GM18505 (cell line): ENCODE data around the gene SGMS1.

Experiments
- ATAC-seq: cut with Tn5 transposase; IDR thresholded peaks from one replicate; pipeline ENCODE4 v1.9.1; 2021; ENCODE audit not compliant: unreplicated experiment
- POLR2A ChIP-seq: IDR thresholded peaks from 4 replicates; pipeline ENCODE4 v1.6.1; 2011; ENCODE audit warnings: borderline replicate concordance; ENCODE audit not compliant: insufficient read depth, insufficient read length; ENCODE audit errors: extremely low read depth

SGMS1 gene

GRCh38 chr10:50625649-50626132 is 1.9 kb upstream of the SGMS1 start:
- no peak for ATAC-seq
- no peak for TF ChIP-seq POLR2A

DNA sequence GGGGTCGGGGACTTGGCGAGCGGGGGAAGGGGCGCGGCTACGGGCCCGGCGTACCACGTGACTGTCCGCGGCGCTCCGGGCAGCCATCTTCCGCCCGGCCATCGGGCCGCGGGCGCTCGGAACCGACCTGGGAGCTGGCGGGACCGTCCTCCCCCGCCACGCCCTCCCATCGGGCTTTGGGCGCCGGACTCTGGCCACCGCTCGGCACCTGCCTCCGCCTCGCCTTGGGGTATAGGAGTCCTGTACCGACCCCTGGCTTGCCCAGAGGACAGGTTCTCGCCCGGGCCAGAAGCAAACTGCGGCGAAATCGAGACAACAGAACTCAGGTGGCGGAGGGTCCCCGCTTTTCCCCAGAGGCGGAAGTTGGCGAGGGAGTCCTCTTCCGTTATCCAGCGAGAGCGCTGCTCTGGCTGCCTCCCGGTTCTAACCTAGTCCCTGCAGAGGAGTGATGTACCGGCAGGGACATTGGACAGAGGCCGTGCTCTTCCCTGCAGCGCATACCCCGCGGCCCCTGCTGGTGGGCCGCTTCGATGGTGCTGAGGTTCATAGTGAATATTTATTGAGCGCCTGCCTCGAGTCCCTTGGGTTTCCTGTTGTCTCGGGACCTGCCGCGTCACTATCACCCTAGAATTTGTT is 1.2 kb upstream of the SGMS1 start:
- peak; percentile 43 for ATAC-seq
- peak; percentile 83 for TF ChIP-seq POLR2A

DNA sequence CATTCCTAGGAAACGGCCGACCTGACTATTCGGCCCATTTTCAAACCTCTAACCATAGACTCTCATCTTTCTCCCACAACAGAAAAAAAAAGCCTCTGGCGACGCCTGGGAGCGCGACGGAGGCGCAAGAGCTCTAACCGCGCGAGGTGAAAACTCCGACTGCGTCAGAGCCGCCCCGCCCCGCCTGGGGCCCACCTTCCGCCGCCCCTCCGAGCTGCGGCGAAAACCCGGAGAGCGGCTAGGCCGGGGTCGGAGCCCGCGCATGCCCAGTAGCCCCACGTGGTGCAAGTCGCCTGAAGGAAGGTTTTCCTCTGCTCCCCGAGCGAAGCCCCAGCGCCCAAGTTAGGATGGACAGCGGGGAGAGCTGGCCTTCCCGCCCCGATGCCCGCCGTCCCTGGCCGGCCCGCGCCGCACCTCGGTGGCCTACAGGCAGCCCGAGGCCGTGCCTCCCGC is 683 bp upstream of the SGMS1 start:
- peak; percentile 52 for ATAC-seq
- TF ChIP-seq POLR2A, result no peak

GRCh38 chr10:50622706-50623662 is 772 bp downstream of the SGMS1 start:
- TF ChIP-seq POLR2A, result no peak

GRCh38 chr10:50621968-50622705 is 1.6 kb downstream of the SGMS1 start:
- TF ChIP-seq POLR2A, result no peak
- ATAC-seq, result peak; percentile 21

More at GRCh38 chr10:50622706-50623662, 772 bp downstream of the SGMS1 start:
- peak; percentile 7 for ATAC-seq

DNA sequence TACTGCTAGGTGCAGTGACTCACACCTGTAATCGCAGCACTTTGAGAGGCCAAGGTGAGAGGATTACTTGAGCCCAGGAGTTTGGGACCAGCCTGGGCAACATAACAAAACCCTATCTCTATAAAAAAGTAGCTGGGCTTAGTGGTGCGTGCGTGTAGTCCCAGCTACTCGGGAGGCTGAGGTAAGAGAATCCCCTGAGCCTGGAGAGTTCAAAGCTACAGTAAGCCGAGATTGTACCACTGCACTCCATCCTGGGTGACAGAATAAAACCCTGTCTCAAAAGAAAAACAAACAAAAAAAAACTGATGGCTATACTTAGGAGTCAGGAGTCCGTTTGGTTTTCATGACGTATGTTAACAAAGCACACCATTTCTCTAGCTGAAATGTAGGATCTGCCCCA is 2.9 kb downstream of the SGMS1 start:
- no peak for ATAC-seq
- no peak for TF ChIP-seq POLR2A

DNA sequence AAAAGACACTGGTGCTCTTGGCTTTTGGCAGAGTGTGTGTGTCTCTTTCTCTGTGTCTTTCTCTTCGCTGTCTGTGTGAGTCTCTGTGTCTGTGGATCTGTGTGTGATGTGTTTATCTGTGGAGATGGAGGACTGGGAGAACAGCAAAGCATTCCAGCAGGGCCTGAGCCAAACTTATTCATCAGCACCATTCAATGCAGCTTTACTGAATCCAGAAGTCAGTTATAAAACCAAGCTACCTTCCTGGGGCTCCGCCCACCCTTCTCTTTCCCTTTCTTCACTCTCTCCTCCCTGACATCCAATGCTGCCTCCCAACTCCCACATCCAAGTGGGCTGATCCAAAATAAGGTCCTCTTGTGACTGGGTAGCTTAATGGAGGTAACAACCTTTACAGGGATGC is 3.9 kb downstream of the SGMS1 start:
- TF ChIP-seq POLR2A, result no peak
- no peak for ATAC-seq

GRCh38 chr10:50619166-50619565 is 4.6 kb downstream of the SGMS1 start:
- TF ChIP-seq POLR2A, result no peak
- ATAC-seq, result no peak

DNA sequence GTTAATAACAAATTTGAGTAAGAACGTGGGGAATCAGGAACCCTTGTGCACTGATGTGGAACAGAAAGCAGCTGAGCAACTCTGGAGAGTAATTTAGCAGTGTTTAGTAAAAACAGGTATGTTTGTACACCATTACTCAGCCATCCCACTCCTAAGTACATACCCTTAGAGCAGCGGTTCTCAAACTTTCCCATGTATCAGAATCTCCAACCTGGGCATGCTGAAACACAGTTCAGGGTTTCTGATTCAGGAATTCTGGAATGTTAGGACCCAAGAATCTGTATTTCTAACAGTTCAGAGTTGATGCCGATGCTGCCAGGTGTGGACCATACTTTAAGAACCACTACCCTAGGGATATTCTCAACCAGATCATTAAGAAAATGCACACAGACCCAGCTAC is 5.1 kb downstream of the SGMS1 start:
- no peak for ATAC-seq
- TF ChIP-seq POLR2A, result no peak

DNA sequence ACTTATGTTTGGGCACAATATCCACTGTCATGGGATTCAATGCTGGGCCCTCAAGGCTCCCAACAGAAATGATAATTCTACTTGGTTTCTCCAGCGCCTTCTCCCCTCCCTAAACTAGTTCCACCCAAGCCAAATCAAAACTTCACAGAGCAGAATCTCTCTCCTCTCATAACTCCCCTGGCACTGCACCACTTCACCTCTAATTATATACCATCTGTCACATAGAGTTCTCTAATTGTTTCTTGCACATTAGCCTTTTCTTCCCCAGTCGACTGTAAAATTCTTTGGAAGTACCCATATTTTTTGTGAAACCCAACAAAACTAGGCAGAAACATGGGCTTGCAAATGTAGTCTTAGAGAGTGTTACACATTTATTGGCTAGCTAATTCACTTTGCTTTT is 8.1 kb downstream of the SGMS1 start:
- TF ChIP-seq POLR2A, result no peak
- ATAC-seq, result no peak

GRCh38 chr10:50614444-50615137 is 9.2 kb downstream of the SGMS1 start:
- TF ChIP-seq POLR2A, result no peak
- ATAC-seq, result no peak

- TF ChIP-seq POLR2A, result no peak
- ATAC-seq, result no peak
Measured at GRCh38 chr10:50613726-50614443, 9.9 kb downstream of the SGMS1 start.
